Measurements from ENCODE around the gene ZNF638.

DNA sequence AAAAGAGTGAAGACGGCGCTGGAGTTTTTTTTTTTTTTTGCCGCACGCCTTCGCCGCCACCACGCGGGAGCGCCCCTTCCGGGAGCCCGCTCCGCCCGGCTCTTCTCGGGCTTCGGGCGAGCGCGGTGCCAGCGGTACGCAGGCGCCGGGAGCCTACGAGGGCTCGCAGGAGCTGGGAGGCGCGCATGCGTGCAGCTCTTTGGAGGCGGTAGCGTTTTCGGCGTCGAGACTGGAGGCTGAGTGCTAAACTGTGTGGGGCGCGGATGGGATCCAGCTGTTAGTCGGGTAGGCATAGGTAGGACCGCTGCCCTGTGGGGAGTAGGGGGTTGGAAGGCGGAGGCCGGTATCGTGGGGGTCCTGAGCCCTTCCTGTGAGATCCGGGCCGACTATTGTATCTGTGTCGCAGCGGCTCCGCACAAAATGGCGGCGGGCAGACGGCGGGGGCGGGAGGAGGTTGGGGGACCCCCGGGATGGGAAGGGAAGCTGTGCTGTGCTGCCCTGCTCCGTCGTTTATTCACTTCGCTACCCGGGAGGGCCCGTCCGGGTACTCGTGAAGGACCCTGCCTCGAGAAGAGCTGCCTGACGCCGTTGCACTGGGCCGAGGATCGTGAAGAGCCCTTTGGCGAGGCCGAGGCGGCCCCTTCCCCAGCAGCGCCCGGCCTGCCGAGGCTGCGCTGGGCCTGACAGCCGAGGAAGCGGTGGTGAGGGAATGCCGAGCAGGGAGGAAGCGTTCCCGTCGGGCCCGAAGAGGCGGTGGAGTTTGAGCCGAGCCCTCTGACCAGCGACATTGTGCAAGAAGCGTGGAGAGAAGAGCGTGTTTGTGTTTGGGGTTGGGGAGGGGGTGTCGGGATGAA lies at the start of gene ZNF638:
- TF ChIP-seq YY1 (tag by site-specific recombination; IDR thresholded peaks at IDR 0.05) = peak; percentile 42; the same call in 1 of the 2 replicates
- TF ChIP-seq, protein P1, sequence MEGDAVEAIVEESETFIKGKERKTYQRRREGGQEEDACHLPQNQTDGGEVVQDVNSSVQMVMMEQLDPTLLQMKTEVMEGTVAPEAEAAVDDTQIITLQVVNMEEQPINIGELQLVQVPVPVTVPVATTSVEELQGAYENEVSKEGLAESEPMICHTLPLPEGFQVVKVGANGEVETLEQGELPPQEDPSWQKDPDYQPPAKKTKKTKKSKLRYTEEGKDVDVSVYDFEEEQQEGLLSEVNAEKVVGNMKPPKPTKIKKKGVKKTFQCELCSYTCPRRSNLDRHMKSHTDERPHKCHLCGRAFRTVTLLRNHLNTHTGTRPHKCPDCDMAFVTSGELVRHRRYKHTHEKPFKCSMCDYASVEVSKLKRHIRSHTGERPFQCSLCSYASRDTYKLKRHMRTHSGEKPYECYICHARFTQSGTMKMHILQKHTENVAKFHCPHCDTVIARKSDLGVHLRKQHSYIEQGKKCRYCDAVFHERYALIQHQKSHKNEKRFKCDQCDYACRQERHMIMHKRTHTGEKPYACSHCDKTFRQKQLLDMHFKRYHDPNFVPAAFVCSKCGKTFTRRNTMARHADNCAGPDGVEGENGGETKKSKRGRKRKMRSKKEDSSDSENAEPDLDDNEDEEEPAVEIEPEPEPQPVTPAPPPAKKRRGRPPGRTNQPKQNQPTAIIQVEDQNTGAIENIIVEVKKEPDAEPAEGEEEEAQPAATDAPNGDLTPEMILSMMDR (tag by site-specific recombination; IDR thresholded peaks at IDR 0.05) = peak; percentile 90
- TF ChIP-seq ZNF707 (tag by site-specific recombination; IDR thresholded peaks at IDR 0.05) = no peak
- TF ChIP-seq TRIM28 (IDR thresholded peaks at IDR 0.05; ENCODE audit: borderline replicate concordance, low read length) = no peak
- no peak for TF ChIP-seq ZNF558 (tag by site-specific recombination; IDR thresholded peaks at IDR 0.05)
- no peak for TF ChIP-seq ZBTB7A (tag by site-specific recombination; IDR thresholded peaks at IDR 0.05; ENCODE audit: low read depth)
- TF ChIP-seq ZNF266 (tag by site-specific recombination; IDR thresholded peaks at IDR 0.05; ENCODE audit: low read depth) = no peak
- no peak for TF ChIP-seq SALL2 (tag by site-specific recombination; IDR thresholded peaks at IDR 0.05; ENCODE audit: borderline replicate concordance)
- no peak for TF ChIP-seq ZNF529 (tag by site-specific recombination; IDR thresholded peaks at IDR 0.05; ENCODE audit: insufficient replicate concordance)
- peak; percentile 66 for TF ChIP-seq ZXDB (tag by site-specific recombination; IDR thresholded peaks at IDR 0.05)
